K562 (cell line): ENCODE data around the gene DCXR. TPM values are rescaled to one million over a fixed set of nuclear protein-coding genes. Genes with fewer than 3 reads are reported as not detected.

Experiments
- GATAD2B ChIP-seq: fragments of 450-650 bp; IDR thresholded peaks from 2 replicates; pipeline ENCODE4 v1.6.1; 2017; ENCODE audit warnings: mild to moderate bottlenecking, borderline replicate concordance
- HDAC1 ChIP-seq, 2 experiments: fragments of 450-650 bp; IDR thresholded peaks; 2 replicates each; pipeline ENCODE4 v1.6.1; 2016 to 2017; ENCODE audit warnings: inconsistent platforms in 1 of 2, mild to moderate bottlenecking in 1 of 2, moderate library complexity in 1 of 2
- HIVEP1 ChIP-seq: fragments of 250-450 bp; sonication (Bioruptor Pico); IDR thresholded peaks from 2 replicates; pipeline ENCODE4 v1.4.0; 2020; ENCODE audit warnings: mild to moderate bottlenecking
- KDM2B ChIP-seq: fragments of 250-450 bp; sonication (Bioruptor Pico); IDR thresholded peaks from 2 replicates; pipeline ENCODE4 v1.8.0; 2021; ENCODE audit warnings: mild to moderate bottlenecking, moderate library complexity
- NCOA2 ChIP-seq, 2 experiments: fragments of 450-650 bp; IDR thresholded peaks; 2 replicates each; pipeline ENCODE4 v1.6.1; 2018; ENCODE audit warnings: mild to moderate bottlenecking in 2 of 2, moderate library complexity in 1 of 2; ENCODE audit not compliant: partially characterized antibody in 2 of 2
- SMAD2 ChIP-seq: fragments of 150-350 bp; IDR thresholded peaks from 2 replicates; pipeline ENCODE4 v1.6.1; 2014; ENCODE audit warnings: low read depth, mild to moderate bottlenecking, low read length
- TAF9B ChIP-seq: fragments of 450-650 bp; IDR thresholded peaks from 2 replicates; pipeline ENCODE4 v1.6.1; 2018; ENCODE audit warnings: mild to moderate bottlenecking; ENCODE audit not compliant: partially characterized antibody
- TAL1 ChIP-seq: fragments of 450-650 bp; IDR thresholded peaks from 2 replicates; pipeline ENCODE4 v1.6.1; 2016; ENCODE audit warnings: mild to moderate bottlenecking
- TCF7L2 ChIP-seq: fragments of 150-350 bp; IDR thresholded peaks from 2 replicates; pipeline ENCODE4 v1.6.1; 2016; ENCODE audit warnings: low read depth, mild to moderate bottlenecking, low read length, moderate library complexity
- TGIF2 ChIP-seq: sonication (generic); formaldehyde crosslinking; IDR thresholded peaks from 2 replicates; pipeline ENCODE4 v1.8.1; 2022; ENCODE audit warnings: mild to moderate bottlenecking, missing genetic modification reagents, moderate library complexity
- ZEB2 ChIP-seq: fragments of 450-650 bp; IDR thresholded peaks from 2 replicates; pipeline ENCODE4 v1.6.1; 2016
- ZNF134 ChIP-seq: fragments of 250-450 bp; sonication (Bioruptor Pico); conservative IDR thresholded peaks from 2 replicates; pipeline ENCODE4 v1.4.0; 2020
- ZNF197 ChIP-seq: fragments of 200-800 bp; sonication (Bioruptor generic); IDR thresholded peaks from 2 replicates; pipeline ENCODE4 v1.6.1; 2016; ENCODE audit warnings: low read depth, missing genetic modification characterization, missing compliant biosample characterization
- ZNF316 ChIP-seq: fragments of 450-650 bp; IDR thresholded peaks from 2 replicates; pipeline ENCODE4 v1.6.1; 2016
- ZNF354B ChIP-seq: fragments of 250-450 bp; sonication (Bioruptor Pico); IDR thresholded peaks from 2 replicates; pipeline ENCODE4 v1.4.0; 2020
- ZNF444 ChIP-seq: fragments of 250-450 bp; sonication (Bioruptor Pico); IDR thresholded peaks from 2 replicates; pipeline ENCODE4 v1.4.0; 2020; ENCODE audit warnings: mild to moderate bottlenecking, moderate library complexity
- polyA plus RNA-seq, 8 experiments: library from polyadenylated mRNA; depleted of rRNA in 4 of 8; stranded (reverse) in 5 of 8; unstranded in 3 of 8; fragments of >200 nt; fragmentation: Nextera tagmentation in 2 of 8; fragmentation: Illumina TruSeq in 1 of 8; extraction: Ambion mirVana in 2 of 8; extraction: Trizol in 1 of 8; gene quantifications; 2 replicates each; pipeline versions ENCODE4 v1.2.1 to v1.2.3, GENCODE V29; 2011 to 2014; ENCODE audit warnings: inconsistent platforms in 1 of 8, missing spikeins in 1 of 8
- total RNA-seq, 7 experiments: library from RNA; depleted of rRNA in 6 of 7; stranded (reverse); fragments of >200 nt in 6 of 7; fragmentation: Illumina TruSeq in 2 of 7; extraction: Trizol in 2 of 7; gene quantifications; 2 replicates each; pipeline versions ENCODE4 v1.2.1 to v1.2.3, GENCODE V29; 2011 to 2021; ENCODE audit warnings: low replicate concordance in 1 of 7
- TF ChIP-seq, protein P1 (sequence below): conservative IDR thresholded peaks from 2 replicates; pipeline ENCODE4 v1.6.1; 2011; ENCODE audit warnings: low read depth, mild to moderate bottlenecking, low read length; ENCODE audit not compliant: control insufficient read depth
- TF ChIP-seq, protein P2 (sequence below): sonication (generic); formaldehyde crosslinking; IDR thresholded peaks from 2 replicates; pipeline ENCODE4 v1.8.1; 2023; ENCODE audit warnings: mild to moderate bottlenecking, missing genetic modification reagents
- TF ChIP-seq, protein P3 (sequence below): fragments of 250-450 bp; sonication (Bioruptor Pico); IDR thresholded peaks from 2 replicates; pipeline ENCODE4 v1.8.0; 2021; ENCODE audit warnings: borderline replicate concordance, mild to moderate bottlenecking, moderate library complexity; ENCODE audit not compliant: poor library complexity, severe bottlenecking
- TF ChIP-seq, protein P4 (sequence below): fragments of 200-800 bp; sonication (Bioruptor generic); IDR thresholded peaks from 2 replicates; pipeline ENCODE4 v1.6.1; 2017; ENCODE audit warnings: missing genetic modification characterization, missing compliant biosample characterization
- TF ChIP-seq, protein P5 (sequence below), 2 experiments: fragments of 150-350 bp in 1 of 2; IDR thresholded peaks; 2 replicates each; pipeline ENCODE4 v1.6.1; 2012 to 2016; ENCODE audit warnings: low read depth in 2 of 2, low read length in 2 of 2, mild to moderate bottlenecking in 1 of 2, moderate library complexity in 1 of 2

The DCXR gene
- total and polyA plus RNA-seq, 9 of the 15 experiments (the other 6 are each of a cell fraction or from before 2014, with no cell fraction given), result 21.3 to 274 (median 156) TPM

DNA sequence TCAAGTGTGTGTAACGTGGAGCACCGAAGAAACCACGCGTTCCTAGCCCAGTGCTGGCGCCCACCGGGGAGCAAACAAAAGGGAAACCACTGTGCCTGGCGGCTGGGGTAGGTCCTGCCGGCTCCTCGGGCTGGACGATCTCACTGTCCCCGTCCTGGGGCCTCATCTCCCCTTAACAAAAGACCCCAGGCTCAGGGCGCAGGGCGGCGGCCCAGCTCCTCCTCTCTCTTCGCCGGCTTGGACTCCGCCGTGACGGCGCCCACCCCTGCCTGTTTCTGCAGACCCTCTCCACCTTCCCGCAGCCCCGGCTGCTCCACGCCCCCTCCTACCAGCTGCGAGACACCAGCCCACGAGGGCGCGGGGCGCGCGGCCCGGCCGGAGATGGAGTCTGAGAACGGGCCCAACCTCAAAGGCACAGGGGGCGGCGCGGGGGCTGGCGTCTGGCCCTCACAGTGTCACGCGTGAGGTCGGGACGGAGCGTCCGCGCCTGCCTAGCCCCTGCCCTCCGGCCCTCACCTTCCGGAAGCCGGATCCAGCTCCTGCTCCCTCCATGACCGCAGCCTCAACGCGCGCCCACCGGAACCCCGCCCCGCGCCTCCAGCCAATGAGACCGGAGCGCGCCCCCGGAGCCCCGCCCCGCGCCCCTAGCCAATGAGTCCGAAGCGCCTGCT, 15.1 kb downstream of the DCXR start, which contains the start of gene CENPX (continued):
- TF ChIP-seq, protein P1, sequence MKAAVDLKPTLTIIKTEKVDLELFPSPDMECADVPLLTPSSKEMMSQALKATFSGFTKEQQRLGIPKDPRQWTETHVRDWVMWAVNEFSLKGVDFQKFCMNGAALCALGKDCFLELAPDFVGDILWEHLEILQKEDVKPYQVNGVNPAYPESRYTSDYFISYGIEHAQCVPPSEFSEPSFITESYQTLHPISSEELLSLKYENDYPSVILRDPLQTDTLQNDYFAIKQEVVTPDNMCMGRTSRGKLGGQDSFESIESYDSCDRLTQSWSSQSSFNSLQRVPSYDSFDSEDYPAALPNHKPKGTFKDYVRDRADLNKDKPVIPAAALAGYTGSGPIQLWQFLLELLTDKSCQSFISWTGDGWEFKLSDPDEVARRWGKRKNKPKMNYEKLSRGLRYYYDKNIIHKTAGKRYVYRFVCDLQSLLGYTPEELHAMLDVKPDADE, result no peak; the same call in 1 of the 2 replicates
- no peak for TF ChIP-seq ZNF197
- no peak for TF ChIP-seq TCF7L2
- TF ChIP-seq HIVEP1 (CRISPR knock-in tag), result no peak
- no peak for TF ChIP-seq NCOA2 (IDR thresholded peaks at IDR 0.05; ENCODE audit: partially characterized antibody in 2 of 2)
- TF ChIP-seq ZNF134 (CRISPR knock-in tag), result no peak
- no peak for TF ChIP-seq TGIF2 (CRISPR knock-in tag)
- no peak for TF ChIP-seq TAF9B
- TF ChIP-seq ZNF444, result no peak
- no peak for TF ChIP-seq KDM2B (CRISPR knock-in tag)
- TF ChIP-seq, protein P2, sequence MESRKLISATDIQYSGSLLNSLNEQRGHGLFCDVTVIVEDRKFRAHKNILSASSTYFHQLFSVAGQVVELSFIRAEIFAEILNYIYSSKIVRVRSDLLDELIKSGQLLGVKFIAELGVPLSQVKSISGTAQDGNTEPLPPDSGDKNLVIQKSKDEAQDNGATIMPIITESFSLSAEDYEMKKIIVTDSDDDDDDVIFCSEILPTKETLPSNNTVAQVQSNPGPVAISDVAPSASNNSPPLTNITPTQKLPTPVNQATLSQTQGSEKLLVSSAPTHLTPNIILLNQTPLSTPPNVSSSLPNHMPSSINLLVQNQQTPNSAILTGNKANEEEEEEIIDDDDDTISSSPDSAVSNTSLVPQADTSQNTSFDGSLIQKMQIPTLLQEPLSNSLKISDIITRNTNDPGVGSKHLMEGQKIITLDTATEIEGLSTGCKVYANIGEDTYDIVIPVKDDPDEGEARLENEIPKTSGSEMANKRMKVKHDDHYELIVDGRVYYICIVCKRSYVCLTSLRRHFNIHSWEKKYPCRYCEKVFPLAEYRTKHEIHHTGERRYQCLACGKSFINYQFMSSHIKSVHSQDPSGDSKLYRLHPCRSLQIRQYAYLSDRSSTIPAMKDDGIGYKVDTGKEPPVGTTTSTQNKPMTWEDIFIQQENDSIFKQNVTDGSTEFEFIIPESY, result no peak
- TF ChIP-seq, protein P3, sequence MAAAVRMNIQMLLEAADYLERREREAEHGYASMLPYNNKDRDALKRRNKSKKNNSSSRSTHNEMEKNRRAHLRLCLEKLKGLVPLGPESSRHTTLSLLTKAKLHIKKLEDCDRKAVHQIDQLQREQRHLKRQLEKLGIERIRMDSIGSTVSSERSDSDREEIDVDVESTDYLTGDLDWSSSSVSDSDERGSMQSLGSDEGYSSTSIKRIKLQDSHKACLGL (CRISPR knock-in tag), result peak; percentile 10
- TF ChIP-seq ZNF354B (CRISPR knock-in tag), result no peak
- TF ChIP-seq, protein P4, sequence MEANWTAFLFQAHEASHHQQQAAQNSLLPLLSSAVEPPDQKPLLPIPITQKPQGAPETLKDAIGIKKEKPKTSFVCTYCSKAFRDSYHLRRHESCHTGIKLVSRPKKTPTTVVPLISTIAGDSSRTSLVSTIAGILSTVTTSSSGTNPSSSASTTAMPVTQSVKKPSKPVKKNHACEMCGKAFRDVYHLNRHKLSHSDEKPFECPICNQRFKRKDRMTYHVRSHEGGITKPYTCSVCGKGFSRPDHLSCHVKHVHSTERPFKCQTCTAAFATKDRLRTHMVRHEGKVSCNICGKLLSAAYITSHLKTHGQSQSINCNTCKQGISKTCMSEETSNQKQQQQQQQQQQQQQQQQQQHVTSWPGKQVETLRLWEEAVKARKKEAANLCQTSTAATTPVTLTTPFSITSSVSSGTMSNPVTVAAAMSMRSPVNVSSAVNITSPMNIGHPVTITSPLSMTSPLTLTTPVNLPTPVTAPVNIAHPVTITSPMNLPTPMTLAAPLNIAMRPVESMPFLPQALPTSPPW (CRISPR knock-in tag), result no peak; the same call in 1 of the 2 replicates
- TF ChIP-seq SMAD2, result no peak
- peak in 1 of 2 experiments; percentile 97; a peak in 2 of 4 replicates for TF ChIP-seq HDAC1 (IDR thresholded peaks at IDR 0.05)
- TF ChIP-seq ZEB2, result no peak
- no peak for TF ChIP-seq ZNF316
- TF ChIP-seq TAL1, result no peak
- TF ChIP-seq, protein P5, sequence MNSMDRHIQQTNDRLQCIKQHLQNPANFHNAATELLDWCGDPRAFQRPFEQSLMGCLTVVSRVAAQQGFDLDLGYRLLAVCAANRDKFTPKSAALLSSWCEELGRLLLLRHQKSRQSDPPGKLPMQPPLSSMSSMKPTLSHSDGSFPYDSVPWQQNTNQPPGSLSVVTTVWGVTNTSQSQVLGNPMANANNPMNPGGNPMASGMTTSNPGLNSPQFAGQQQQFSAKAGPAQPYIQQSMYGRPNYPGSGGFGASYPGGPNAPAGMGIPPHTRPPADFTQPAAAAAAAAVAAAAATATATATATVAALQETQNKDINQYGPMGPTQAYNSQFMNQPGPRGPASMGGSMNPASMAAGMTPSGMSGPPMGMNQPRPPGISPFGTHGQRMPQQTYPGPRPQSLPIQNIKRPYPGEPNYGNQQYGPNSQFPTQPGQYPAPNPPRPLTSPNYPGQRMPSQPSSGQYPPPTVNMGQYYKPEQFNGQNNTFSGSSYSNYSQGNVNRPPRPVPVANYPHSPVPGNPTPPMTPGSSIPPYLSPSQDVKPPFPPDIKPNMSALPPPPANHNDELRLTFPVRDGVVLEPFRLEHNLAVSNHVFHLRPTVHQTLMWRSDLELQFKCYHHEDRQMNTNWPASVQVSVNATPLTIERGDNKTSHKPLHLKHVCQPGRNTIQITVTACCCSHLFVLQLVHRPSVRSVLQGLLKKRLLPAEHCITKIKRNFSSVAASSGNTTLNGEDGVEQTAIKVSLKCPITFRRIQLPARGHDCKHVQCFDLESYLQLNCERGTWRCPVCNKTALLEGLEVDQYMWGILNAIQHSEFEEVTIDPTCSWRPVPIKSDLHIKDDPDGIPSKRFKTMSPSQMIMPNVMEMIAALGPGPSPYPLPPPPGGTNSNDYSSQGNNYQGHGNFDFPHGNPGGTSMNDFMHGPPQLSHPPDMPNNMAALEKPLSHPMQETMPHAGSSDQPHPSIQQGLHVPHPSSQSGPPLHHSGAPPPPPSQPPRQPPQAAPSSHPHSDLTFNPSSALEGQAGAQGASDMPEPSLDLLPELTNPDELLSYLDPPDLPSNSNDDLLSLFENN (IDR thresholded peaks at IDR 0.05; ENCODE audit: low read depth in 2 of 2, low read length in 2 of 2), result no peak
- TF ChIP-seq GATAD2B, result no peak
